Ascending aorta (tissue), 2 donors: Measurements from ENCODE around the gene ZNF786. TPM values are rescaled to one million over a fixed set of nuclear protein-coding genes. Genes with fewer than 3 reads are reported as not detected.

ENCODE experiments used
- DNase-seq, 2 donors: peaks; one replicate each; pipeline ENCODE4 v3.0.0-alpha.2; 2019; ENCODE audit warnings: low spot score in 2 of 2
- H3K27ac ChIP-seq, 2 donors: fragments of 200-600 bp; sonication (generic); one replicate each; pipeline ENCODE4 v1.5.1; 2016 to 2017; ENCODE audit warnings: mild to moderate bottlenecking in 1 of 2
- H3K27me3 ChIP-seq: fragments of 200-600 bp; sonication (generic); one replicate; pipeline ENCODE4 v1.5.1; 2017
- H3K36me3 ChIP-seq, 2 donors: fragments of 200-600 bp; sonication (generic); one replicate each; pipeline ENCODE4 v1.5.1; 2016
- H3K4me1 ChIP-seq, 2 donors: fragments of 200-600 bp; sonication (generic); one replicate each; pipeline ENCODE4 v1.5.1; 2016 to 2017; ENCODE audit warnings: mild to moderate bottlenecking in 1 of 2
- H3K4me3 ChIP-seq, 2 donors: fragments of 200-600 bp; sonication (generic); one replicate each; pipeline ENCODE4 v1.5.1; 2016 to 2017; ENCODE audit warnings: mild to moderate bottlenecking in 1 of 2
- H3K9me3 ChIP-seq, 2 donors: fragments of 200-600 bp; sonication (generic); one replicate each; pipeline ENCODE4 v1.5.1; 2016
- intact Hi-C: fragments of 100-400 bp; cut with DNase I; formaldehyde crosslinking; loops from one replicate; pipeline ENCODE4 v1.15.1; 2023
- total RNA-seq: library from RNA; depleted of rRNA; stranded (reverse); fragments of >200 nt; gene quantifications from one replicate; pipeline ENCODE4 v1.1.0, GENCODE V29; 2016
- TF ChIP-seq, protein P1 (sequence below), 3 experiments: fragments of 200-600 bp in 2 of 3; fragments of 450-650 bp in 1 of 3; sonication (generic) in 2 of 3; IDR thresholded peaks; one replicate each; pipeline ENCODE4 v1.5.1; 2016 to 2019; ENCODE audit warnings: antibody characterized with exemption in 3 of 3, mild to moderate bottlenecking in 1 of 3, moderate library complexity in 1 of 3

ZNF786 gene
- total RNA-seq, 1 donor from 2014 or later: 8.4 TPM

DNA sequence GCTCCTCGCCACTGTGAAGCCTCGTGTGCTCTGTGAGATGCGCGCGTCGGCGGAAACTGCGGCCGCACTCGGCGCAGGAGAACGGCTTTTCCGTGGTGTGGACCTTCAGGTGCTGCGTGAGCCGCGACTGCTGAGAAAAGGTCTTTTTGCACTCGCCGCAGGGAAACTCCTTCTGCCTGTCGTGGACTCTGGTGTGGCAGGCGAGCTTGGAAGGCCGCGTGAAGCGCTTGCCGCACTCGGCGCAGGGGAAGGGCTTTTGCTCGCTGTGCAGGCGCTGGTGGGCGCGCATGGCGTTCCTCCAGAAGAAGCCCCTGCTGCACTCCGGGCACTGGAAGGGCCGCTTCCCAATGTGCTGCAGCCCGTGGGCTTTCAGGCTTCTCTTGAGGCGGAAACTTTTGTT lies 13.7 kb upstream of the ZNF786 start:
- intact Hi-C loops: no loop called here
- H3K27me3 ChIP-seq: no peaks in the 10 kb centered on the region
- no peak overlapping the region for H3K27ac ChIP-seq
- H3K9me3 ChIP-seq: no peaks in the 10 kb centered on the region
- TF ChIP-seq, protein P1, sequence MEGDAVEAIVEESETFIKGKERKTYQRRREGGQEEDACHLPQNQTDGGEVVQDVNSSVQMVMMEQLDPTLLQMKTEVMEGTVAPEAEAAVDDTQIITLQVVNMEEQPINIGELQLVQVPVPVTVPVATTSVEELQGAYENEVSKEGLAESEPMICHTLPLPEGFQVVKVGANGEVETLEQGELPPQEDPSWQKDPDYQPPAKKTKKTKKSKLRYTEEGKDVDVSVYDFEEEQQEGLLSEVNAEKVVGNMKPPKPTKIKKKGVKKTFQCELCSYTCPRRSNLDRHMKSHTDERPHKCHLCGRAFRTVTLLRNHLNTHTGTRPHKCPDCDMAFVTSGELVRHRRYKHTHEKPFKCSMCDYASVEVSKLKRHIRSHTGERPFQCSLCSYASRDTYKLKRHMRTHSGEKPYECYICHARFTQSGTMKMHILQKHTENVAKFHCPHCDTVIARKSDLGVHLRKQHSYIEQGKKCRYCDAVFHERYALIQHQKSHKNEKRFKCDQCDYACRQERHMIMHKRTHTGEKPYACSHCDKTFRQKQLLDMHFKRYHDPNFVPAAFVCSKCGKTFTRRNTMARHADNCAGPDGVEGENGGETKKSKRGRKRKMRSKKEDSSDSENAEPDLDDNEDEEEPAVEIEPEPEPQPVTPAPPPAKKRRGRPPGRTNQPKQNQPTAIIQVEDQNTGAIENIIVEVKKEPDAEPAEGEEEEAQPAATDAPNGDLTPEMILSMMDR (IDR thresholded peaks at IDR 0.05): no peak
- H3K36me3 ChIP-seq: no peaks in the 10 kb centered on the region
- no peak overlapping the region for H3K4me3 ChIP-seq
- H3K4me1 ChIP-seq: no peaks in the 10 kb centered on the region
- no peak for DNase-seq

DNA sequence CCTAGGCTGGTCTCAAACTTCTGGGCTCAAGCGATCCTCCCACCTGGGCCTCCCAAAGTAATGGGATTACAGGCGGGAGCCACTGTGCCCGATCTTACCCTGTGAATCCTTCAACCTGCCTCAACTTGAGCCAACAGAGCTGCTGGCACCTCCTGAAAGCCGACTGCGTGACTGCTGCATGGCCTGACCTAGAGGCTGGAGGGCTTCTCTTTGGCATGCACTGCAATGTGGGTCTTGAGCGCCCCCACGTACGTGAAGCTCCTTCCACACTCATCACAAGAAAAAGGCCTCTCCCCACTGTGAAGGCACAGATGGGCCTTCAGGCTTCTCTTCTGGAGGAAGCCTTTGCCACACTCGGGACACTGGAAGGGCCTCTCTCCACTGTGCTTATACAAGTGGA lies 12.9 kb upstream of the ZNF786 start:
- H3K27ac ChIP-seq: no peak overlapping the region
- no peak for DNase-seq
- no peak overlapping the region for H3K4me3 ChIP-seq
- no peaks in the 10 kb centered on the region for H3K9me3 ChIP-seq
- H3K36me3 ChIP-seq: no peaks in the 10 kb centered on the region
- H3K27me3 ChIP-seq: no peaks in the 10 kb centered on the region
- TF ChIP-seq, protein P1 (IDR thresholded peaks at IDR 0.05): no peak
- no peaks in the 10 kb centered on the region for H3K4me1 ChIP-seq
- intact Hi-C loops: no loop called here

DNA sequence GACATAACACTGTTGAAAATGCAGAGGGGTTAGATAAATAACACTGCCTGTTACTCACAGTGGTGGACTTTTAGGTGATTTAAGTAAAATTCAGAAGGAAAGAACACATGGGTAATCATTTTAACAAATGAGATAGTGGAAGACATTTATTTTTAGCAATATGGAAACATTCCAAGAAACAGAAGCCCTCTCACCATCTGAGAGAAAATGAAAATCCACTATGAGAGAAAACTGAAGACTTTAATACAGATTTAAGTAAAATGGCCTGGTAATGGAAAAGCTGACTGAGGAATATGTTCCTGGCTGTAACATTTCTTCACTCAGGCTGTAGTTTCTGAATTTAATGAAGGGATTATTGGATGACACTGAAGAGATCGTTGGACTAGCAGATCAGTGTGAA lies 12.1 kb upstream of the ZNF786 start:
- H3K27me3 ChIP-seq: no peaks in the 10 kb centered on the region
- no peaks in the 10 kb centered on the region for H3K4me1 ChIP-seq
- no peaks in the 10 kb centered on the region for H3K9me3 ChIP-seq
- no peaks in the 10 kb centered on the region for H3K36me3 ChIP-seq
- TF ChIP-seq, protein P1 (IDR thresholded peaks at IDR 0.05): no peak
- no peak for DNase-seq
- H3K4me3 ChIP-seq: no peak overlapping the region
- H3K27ac ChIP-seq: no peak overlapping the region
- intact Hi-C loops: no loop called here

DNA sequence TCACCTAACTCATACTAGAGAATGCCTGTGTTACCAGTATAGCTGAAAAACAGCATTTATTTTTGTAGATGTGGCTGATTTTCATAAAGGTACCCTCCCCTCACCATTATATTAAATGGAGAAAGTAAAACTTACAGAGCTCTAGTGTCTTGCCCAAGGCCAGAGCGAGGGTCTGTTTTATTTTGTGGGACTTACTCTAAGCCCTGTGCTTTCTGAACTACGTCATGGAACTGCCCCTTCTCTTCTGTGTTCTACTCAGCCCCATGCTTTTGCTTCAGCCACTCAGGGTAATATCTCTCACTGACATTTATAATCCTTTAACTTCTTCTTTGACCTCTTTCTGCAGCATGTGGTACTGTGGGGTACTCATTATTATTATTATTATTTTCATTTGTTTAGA lies 10.3 kb upstream of the ZNF786 start:
- TF ChIP-seq, protein P1 (IDR thresholded peaks at IDR 0.05): no peak

DNA sequence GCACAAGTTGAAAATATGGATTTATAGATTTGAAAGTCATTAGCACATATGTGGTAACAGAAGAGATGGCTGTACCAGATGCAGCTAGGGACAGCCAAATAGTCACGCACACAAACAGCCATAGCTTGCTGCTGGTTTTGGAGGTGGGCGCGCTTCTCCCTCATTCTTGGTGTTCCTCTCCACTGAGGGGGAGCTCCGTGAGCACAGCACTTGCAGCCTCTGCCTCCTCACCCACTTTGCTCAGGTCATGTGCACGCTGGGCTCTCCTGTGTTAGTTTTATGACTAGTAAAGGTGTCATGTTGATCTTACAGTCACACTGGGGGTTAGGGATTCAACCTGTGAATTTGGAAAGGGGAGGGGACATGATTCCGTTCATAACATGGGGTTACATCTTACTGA lies 8.5 kb upstream of the ZNF786 start:
- H3K4me3 ChIP-seq: no peak overlapping the region
- no peak overlapping the region for H3K27ac ChIP-seq
- intact Hi-C loops: no loop called here
- DNase-seq: no peak
- H3K36me3 ChIP-seq: no peaks in the 10 kb centered on the region
- H3K27me3 ChIP-seq: no peaks in the 10 kb centered on the region
- H3K4me1 ChIP-seq: no peaks in the 10 kb centered on the region
- no peaks in the 10 kb centered on the region for H3K9me3 ChIP-seq
- TF ChIP-seq, protein P1 (IDR thresholded peaks at IDR 0.05): no peak

More for the DNA sequence above, 10.3 kb upstream of the ZNF786 start:
- no peak for DNase-seq
- Histone ChIP-seq H3K36me3 (no peaks in the 10 kb centered on the region), H3K4me1 (no peaks in the 10 kb centered on the region), H3K4me3 (no peak overlapping the region), H3K9me3 (no peaks in the 10 kb centered on the region), H3K27me3 (no peaks in the 10 kb centered on the region), H3K27ac (no peak overlapping the region)
- intact Hi-C loops: no loop called here

DNA sequence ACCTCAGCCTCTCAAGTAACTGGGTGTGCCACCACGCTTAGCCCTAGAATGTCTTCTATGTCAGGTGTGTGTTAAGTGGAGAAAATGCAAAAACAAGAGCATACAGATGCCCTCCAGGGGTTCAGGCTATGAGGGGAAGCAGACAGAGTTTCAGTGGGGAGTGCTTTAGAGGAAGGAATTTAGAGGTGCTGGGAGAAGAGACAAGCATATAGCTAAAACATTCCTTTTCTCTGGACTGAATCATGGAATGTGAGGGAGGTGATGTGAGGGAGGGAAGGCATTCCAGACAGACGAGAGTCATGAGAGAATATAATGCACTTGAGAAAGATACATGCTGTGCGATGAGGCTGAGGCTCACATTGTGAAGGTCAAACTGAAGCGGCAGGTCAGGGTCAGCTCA lies 6.6 kb upstream of the ZNF786 start:
- H3K9me3 ChIP-seq: no peaks in the 10 kb centered on the region
- H3K4me3 ChIP-seq: no peak overlapping the region
- H3K27ac ChIP-seq: no peak overlapping the region
- DNase-seq: no peak
- TF ChIP-seq, protein P1 (IDR thresholded peaks at IDR 0.05): no peak
- no peaks in the 10 kb centered on the region for H3K27me3 ChIP-seq
- intact Hi-C loops: no loop called here
- H3K4me1 ChIP-seq: no peaks in the 10 kb centered on the region
- H3K36me3 ChIP-seq: no peaks in the 10 kb centered on the region
